ENCODE results near the gene MAGEL2.

Gene MAGEL2

GRCh38 chr15:23647421-23648370, at the start of gene MAGEL2:
MAGEL2 (minus strand) TSS chr15:23647867; CDS start chr15:23647742, 125 bp downstream.
- Mint-ChIP-seq H3K9me3 (no peaks in the 10 kb centered on the region), H3K36me3 (no peaks in the 10 kb centered on the region), H3K27me3 (no peaks in the 10 kb centered on the region), H3K4me1 (no peaks in the 10 kb centered on the region), H3K27ac (no peak within 1 kb of the TSS), H3K4me3 (no peak within 1 kb of the TSS)

- no peak overlapping the region for H3K4me3 Mint-ChIP-seq
- no peak overlapping the region for H3K27ac Mint-ChIP-seq
- no peaks in the 10 kb centered on the region for H3K36me3 Mint-ChIP-seq
- H3K9me3 Mint-ChIP-seq: peaks cover 11% of the 10 kb centered on the region
- H3K4me1 Mint-ChIP-seq: no peaks in the 10 kb centered on the region
- H3K27me3 Mint-ChIP-seq: no peaks in the 10 kb centered on the region
Measured at GRCh38 chr15:23695282-23695681, 47.6 kb upstream of the MAGEL2 start.

GRCh38 chr15:23694592-23694991, 46.9 kb upstream of the MAGEL2 start:
- H3K4me1 Mint-ChIP-seq: no peaks in the 10 kb centered on the region
- H3K36me3 Mint-ChIP-seq: no peaks in the 10 kb centered on the region
- H3K27ac Mint-ChIP-seq: no peak overlapping the region
- H3K4me3 Mint-ChIP-seq: no peak overlapping the region
- H3K27me3 Mint-ChIP-seq: no peaks in the 10 kb centered on the region
- peaks cover 11% of the 10 kb centered on the region for H3K9me3 Mint-ChIP-seq

- no peaks in the 10 kb centered on the region for H3K36me3 Mint-ChIP-seq
- H3K27ac Mint-ChIP-seq: no peak overlapping the region
- H3K9me3 Mint-ChIP-seq: peaks cover 11% of the 10 kb centered on the region
- H3K27me3 Mint-ChIP-seq: peaks cover 4% of the 10 kb centered on the region
- no peak overlapping the region for H3K4me3 Mint-ChIP-seq
- H3K4me1 Mint-ChIP-seq: no peaks in the 10 kb centered on the region
Measured at GRCh38 chr15:23690450-23690852, 42.8 kb upstream of the MAGEL2 start.

- Mint-ChIP-seq H3K4me1 (no peaks in the 10 kb centered on the region), H3K9me3 (peaks cover 6% of the 10 kb centered on the region), H3K27me3 (peaks cover 4% of the 10 kb centered on the region)
Measured at GRCh38 chr15:23690015-23690414, 42.3 kb upstream of the MAGEL2 start.

GRCh38 chr15:23687143-23687470, 39.4 kb upstream of the MAGEL2 start, which contains the start of gene NDN:
NDN (minus strand) TSS chr15:23687305; CDS start chr15:23687217, 88 bp downstream.
- Mint-ChIP-seq H3K4me1 (no peaks in the 10 kb centered on the region), H3K36me3 (no peaks in the 10 kb centered on the region), H3K9me3 (peaks cover 4% of the 10 kb centered on the region), H3K27me3 (peaks cover 4% of the 10 kb centered on the region), H3K4me3 (no peak within 1 kb of the TSS), H3K27ac (no peak within 1 kb of the TSS)

More at GRCh38 chr15:23690015-23690414, 42.3 kb upstream of the MAGEL2 start:
- Mint-ChIP-seq H3K27ac (no peak overlapping the region), H3K36me3 (no peaks in the 10 kb centered on the region), H3K4me3 (no peak overlapping the region)

- H3K9me3 Mint-ChIP-seq: peaks cover 4% of the 10 kb centered on the region
- H3K27ac Mint-ChIP-seq: no peak overlapping the region
- H3K4me1 Mint-ChIP-seq: no peaks in the 10 kb centered on the region
- no peak overlapping the region for H3K4me3 Mint-ChIP-seq
- H3K36me3 Mint-ChIP-seq: no peaks in the 10 kb centered on the region
- H3K27me3 Mint-ChIP-seq: peaks cover 4% of the 10 kb centered on the region
Measured at GRCh38 chr15:23686466-23687142, 38.9 kb upstream of the MAGEL2 start.

- no peaks in the 10 kb centered on the region for H3K36me3 Mint-ChIP-seq
- H3K9me3 Mint-ChIP-seq: no peaks in the 10 kb centered on the region
- H3K4me1 Mint-ChIP-seq: no peaks in the 10 kb centered on the region
Measured at GRCh38 chr15:23671481-23671880, 23.8 kb upstream of the MAGEL2 start.

GRCh38 chr15:23670970-23671369, 23.3 kb upstream of the MAGEL2 start:
- H3K4me3 Mint-ChIP-seq: no peak overlapping the region
- no peaks in the 10 kb centered on the region for H3K36me3 Mint-ChIP-seq
- no peaks in the 10 kb centered on the region for H3K4me1 Mint-ChIP-seq
- no peaks in the 10 kb centered on the region for H3K9me3 Mint-ChIP-seq
- peaks cover 2% of the 10 kb centered on the region for H3K27me3 Mint-ChIP-seq
- H3K27ac Mint-ChIP-seq: no peak overlapping the region

More at GRCh38 chr15:23671481-23671880, 23.8 kb upstream of the MAGEL2 start:
- H3K27me3 Mint-ChIP-seq: peaks cover 2% of the 10 kb centered on the region
- no peak overlapping the region for H3K4me3 Mint-ChIP-seq
- no peak overlapping the region for H3K27ac Mint-ChIP-seq

- no peak overlapping the region for H3K4me3 Mint-ChIP-seq
- H3K36me3 Mint-ChIP-seq: no peaks in the 10 kb centered on the region
- peaks cover 2% of the 10 kb centered on the region for H3K27me3 Mint-ChIP-seq
- H3K4me1 Mint-ChIP-seq: no peaks in the 10 kb centered on the region
- H3K27ac Mint-ChIP-seq: no peak overlapping the region
- no peaks in the 10 kb centered on the region for H3K9me3 Mint-ChIP-seq
Measured at GRCh38 chr15:23663232-23663631, 15.6 kb upstream of the MAGEL2 start.

GRCh38 chr15:23648920-23649515, 1.4 kb upstream of the MAGEL2 start:
- Mint-ChIP-seq H3K27ac (no peak overlapping the region), H3K4me3 (no peak overlapping the region), H3K36me3 (no peaks in the 10 kb centered on the region), H3K4me1 (no peaks in the 10 kb centered on the region), H3K9me3 (no peaks in the 10 kb centered on the region), H3K27me3 (no peaks in the 10 kb centered on the region)

- Mint-ChIP-seq H3K4me1 (no peaks in the 10 kb centered on the region), H3K27me3 (no peaks in the 10 kb centered on the region), H3K4me3 (no peak overlapping the region), H3K36me3 (no peaks in the 10 kb centered on the region), H3K27ac (no peak overlapping the region), H3K9me3 (no peaks in the 10 kb centered on the region)
Measured at GRCh38 chr15:23647001-23647295, 719 bp downstream of the MAGEL2 start.

- H3K27me3 Mint-ChIP-seq: no peaks in the 10 kb centered on the region
- H3K36me3 Mint-ChIP-seq: no peaks in the 10 kb centered on the region
- H3K27ac Mint-ChIP-seq: no peak overlapping the region
- H3K4me1 Mint-ChIP-seq: no peaks in the 10 kb centered on the region
- H3K9me3 Mint-ChIP-seq: no peaks in the 10 kb centered on the region
- H3K4me3 Mint-ChIP-seq: no peak overlapping the region
Measured at GRCh38 chr15:23646165-23647000, 1.3 kb downstream of the MAGEL2 start.

- Mint-ChIP-seq H3K9me3 (no peaks in the 10 kb centered on the region), H3K27ac (no peak overlapping the region), H3K4me1 (no peaks in the 10 kb centered on the region), H3K27me3 (no peaks in the 10 kb centered on the region), H3K4me3 (no peak overlapping the region), H3K36me3 (no peaks in the 10 kb centered on the region)
Measured at GRCh38 chr15:23645371-23646164, 2.1 kb downstream of the MAGEL2 start.

- H3K27me3 Mint-ChIP-seq: no peaks in the 10 kb centered on the region
- H3K36me3 Mint-ChIP-seq: no peaks in the 10 kb centered on the region
- H3K9me3 Mint-ChIP-seq: no peaks in the 10 kb centered on the region
- H3K27ac Mint-ChIP-seq: no peak overlapping the region
- H3K4me1 Mint-ChIP-seq: no peaks in the 10 kb centered on the region
- H3K4me3 Mint-ChIP-seq: no peak overlapping the region
Measured at GRCh38 chr15:23644829-23645228, 2.8 kb downstream of the MAGEL2 start.

Data from activated naive CD4-positive, alpha-beta T cell treated with anti-CD3 and anti-CD28 coated beads, Interleukin-2, amount 50 U/mL, for 24 hours (primary cell).